GM23338 (cell line): ENCODE results near the gene HDAC9.

Experiments
- CTCF ChIP-seq, 2 experiments: fragments of 200-600 bp in 1 of 2; sonication (generic) in 1 of 2; conservative IDR thresholded peaks; 2 replicates each; pipeline versions ENCODE4 v1.5.1 to v1.6.1; 2016 to 2017; ENCODE audit warnings: antibody characterized with exemption in 2 of 2, low read depth in 2 of 2, mild to moderate bottlenecking in 2 of 2, moderate library complexity in 1 of 2
- EZH2 ChIP-seq: fragments of 200-600 bp; sonication (generic); IDR thresholded peaks from one replicate; pipeline ENCODE4 v1.8.0; 2017; ENCODE audit warnings: antibody characterized with exemption, mild to moderate bottlenecking, low read depth; ENCODE audit not compliant: unreplicated experiment
- EZH2phosphoT487 ChIP-seq: fragments of 200-600 bp; sonication (generic); IDR thresholded peaks from one replicate; pipeline ENCODE4 v1.8.1; 2018; ENCODE audit warnings: antibody characterized with exemption; ENCODE audit not compliant: unreplicated experiment
- POLR2AphosphoS5 ChIP-seq: IDR thresholded peaks from 2 replicates; pipeline ENCODE4 v1.6.1; 2016; ENCODE audit warnings: antibody characterized with exemption, low read depth
- REST ChIP-seq: IDR thresholded peaks from one replicate; pipeline ENCODE4 v1.6.1; 2018; ENCODE audit warnings: antibody characterized with exemption; ENCODE audit not compliant: unreplicated experiment
- STAT1 ChIP-seq: IDR thresholded peaks from one replicate; pipeline ENCODE4 v1.6.1; 2016; ENCODE audit warnings: antibody characterized with exemption; ENCODE audit not compliant: unreplicated experiment
- ZNF331 ChIP-seq: fragments of 250-450 bp; sonication (Bioruptor Pico); IDR thresholded peaks from 2 replicates; pipeline ENCODE4 v1.5.0; 2020; ENCODE audit warnings: low read depth, mild to moderate bottlenecking, moderate library complexity

GRCh38 chr7:18538554-18539250 lies 43.2 kb downstream of the HDAC9 start:
- TF ChIP-seq POLR2AphosphoS5, result no peak
- no peak for TF ChIP-seq CTCF (conservative IDR thresholded peaks at IDR 0.05; ENCODE audit: low read depth in 2 of 2)
- no peak for TF ChIP-seq REST
- TF ChIP-seq EZH2phosphoT487, result no peak
- TF ChIP-seq EZH2, result no peak
- TF ChIP-seq ZNF331 (CRISPR knock-in tag), result no peak
- TF ChIP-seq STAT1, result no peak
